ENCODE data around the gene APP. TPM values are rescaled to one million over a fixed set of nuclear protein-coding genes. Genes with fewer than 3 reads are reported as not detected.

Gene APP
- total and polyA plus RNA-seq, 8 donors: 373 to 671 (median 580) TPM

- no peak for ATAC-seq
- intact Hi-C loops (cut with DNase I): no loop called here
- no peak for TF ChIP-seq CTCF (IDR thresholded peaks at IDR 0.05)
- H3K27me3 ChIP-seq: no peaks in the 10 kb centered on the region
- no peaks in the 10 kb centered on the region for H3K4me1 ChIP-seq
- no peaks in the 10 kb centered on the region for H3K9me3 ChIP-seq
- no peak overlapping the region for H3K4me3 ChIP-seq
- H3K36me3 ChIP-seq: no peaks in the 10 kb centered on the region
- H3K27ac ChIP-seq: no peak overlapping the region
- peak in 1 of 4 donors; percentile 37 for DNase-seq
These were observed 93.0 kb downstream of the APP start for GRCh38 chr21:26077521-26077920.

GRCh38 chr21:26072666-26073615 lies 97.6 kb downstream of the APP start:
- Histone ChIP-seq H3K27me3 (no peaks in the 10 kb centered on the region), H3K4me1 (peaks cover 8 to 18% of the 10 kb centered on the region in 2 donors), H3K4me3 (no peak overlapping the region), H3K9me3 (no peaks in the 10 kb centered on the region), H3K36me3 (no peaks in the 10 kb centered on the region), H3K27ac (no peak overlapping the region)
- intact Hi-C loops (cut with DNase I): no loop called here
- DNase-seq: no peak
- ATAC-seq: no peak
- TF ChIP-seq CTCF (IDR thresholded peaks at IDR 0.05): no peak

GRCh38 chr21:26070822-26071425 lies 99.6 kb downstream of the APP start:
- H3K4me3 ChIP-seq: no peak overlapping the region
- DNase-seq: peak in 2 of 4 donors; percentile 45 to 61
- H3K36me3 ChIP-seq: no peaks in the 10 kb centered on the region
- peak; percentile 94 for ATAC-seq
- H3K27me3 ChIP-seq: no peaks in the 10 kb centered on the region
- intact Hi-C loops (cut with DNase I): no loop called here
- H3K9me3 ChIP-seq: no peaks in the 10 kb centered on the region
- no peak for TF ChIP-seq CTCF (IDR thresholded peaks at IDR 0.05)
- H3K4me1 ChIP-seq: peaks cover 8 to 18% of the 10 kb centered on the region in 2 donors
- H3K27ac ChIP-seq: peak overlapping the region; percentile 30 to 39

GRCh38 chr21:26070121-26070520 lies 100.4 kb downstream of the APP start:
- peaks cover 8 to 18% of the 10 kb centered on the region in 2 donors for H3K4me1 ChIP-seq
- intact Hi-C loops (cut with DNase I): no loop called here
- no peaks in the 10 kb centered on the region for H3K36me3 ChIP-seq
- H3K9me3 ChIP-seq: no peaks in the 10 kb centered on the region
- TF ChIP-seq CTCF (IDR thresholded peaks at IDR 0.05): no peak
- no peaks in the 10 kb centered on the region for H3K27me3 ChIP-seq
- ATAC-seq (no peak), DNase-seq (no peak)
- no peak overlapping the region for H3K27ac ChIP-seq
- no peak overlapping the region for H3K4me3 ChIP-seq

GRCh38 chr21:26068776-26069175 lies 101.8 kb downstream of the APP start:
- H3K9me3 ChIP-seq: no peaks in the 10 kb centered on the region
- no peaks in the 10 kb centered on the region for H3K27me3 ChIP-seq
- DNase-seq (no peak), ATAC-seq (no peak)
- H3K4me3 ChIP-seq: no peak overlapping the region
- H3K4me1 ChIP-seq: peaks cover 8 to 18% of the 10 kb centered on the region in 2 donors
- no peak for TF ChIP-seq CTCF (IDR thresholded peaks at IDR 0.05)
- intact Hi-C loops (cut with DNase I): no loop called here
- H3K27ac ChIP-seq: no peak overlapping the region
- no peaks in the 10 kb centered on the region for H3K36me3 ChIP-seq
